IMR-90 (cell line): Measurements from ENCODE around the gene PRKAG2. TPM values are rescaled to one million over a fixed set of nuclear protein-coding genes. Genes with fewer than 3 reads are reported as not detected.

Experiments used
- ATAC-seq: fragments of 200-7000 bp; cut with Tn5 transposase; 2 replicates; pipeline ENCODE4 v1.9.1; 2020; ENCODE audit warnings: low read depth, mild to moderate bottlenecking, moderate library complexity
- BruUV-seq: library from RNA; stranded (reverse); fragments of 400-500 nt; replicated peaks from 2 replicates; lab custom pipeline; 2021; lab: Mats Ljungman, UMichigan
- CTCF ChIA-PET: fragments of 300-600 bp; formaldehyde crosslinking; extraction: SDS; loops from one replicate; lab custom pipeline; 2021; ENCODE audit warnings: antibody characterized with exemption; lab: Yijun Ruan, JAX
- POLR2A ChIA-PET: fragments of 300-600 bp; sonication (Branson Sonifier 250); formaldehyde crosslinking; loops from one replicate; lab custom pipeline; 2022; ENCODE audit warnings: antibody characterized with exemption; ENCODE audit not compliant: unreplicated experiment; lab: Charles Lee
- DNase-seq: peaks from one replicate; pipeline ENCODE4 v3.0.0; 2013
- H2AFZ ChIP-seq: replicated peaks from 2 replicates; pipeline ENCODE3; 2013; ENCODE audit warnings: low read length, mild to moderate bottlenecking; ENCODE audit not compliant: poor library complexity
- H2AK5ac ChIP-seq: 2 replicates; pipeline ENCODE4 v1.6.1; 2013; ENCODE audit warnings: low read depth, low read length, inconsistent platforms
- H2AK9ac ChIP-seq: replicated peaks from 2 replicates; pipeline ENCODE3; 2013; ENCODE audit warnings: mild to moderate bottlenecking, low read depth, low read length, moderate library complexity; ENCODE audit not compliant: poor library complexity
- H2BK120ac ChIP-seq: 2 replicates; pipeline ENCODE4 v1.6.1; 2013; ENCODE audit warnings: low read depth, low read length, inconsistent platforms
- H2BK15ac ChIP-seq: 3 replicates; pipeline ENCODE4 v1.6.1; 2013; ENCODE audit warnings: low read depth, low read length, inconsistent platforms
- H2BK20ac ChIP-seq: 2 replicates; pipeline ENCODE4 v1.6.1; 2013; ENCODE audit warnings: low read depth, mild to moderate bottlenecking, inconsistent platforms, low read length, moderate library complexity
- H2BK5ac ChIP-seq: 2 replicates; pipeline ENCODE4 v1.6.1; 2013; ENCODE audit warnings: mild to moderate bottlenecking, low read depth, low read length, inconsistent platforms; ENCODE audit not compliant: poor library complexity, severe bottlenecking
- H3K14ac ChIP-seq: replicated peaks from 2 replicates; pipeline ENCODE4 v1.6.1; 2013; ENCODE audit warnings: low read depth, low read length, inconsistent platforms
- H3K18ac ChIP-seq: 2 replicates; pipeline ENCODE4 v1.6.1; 2013; ENCODE audit warnings: low read depth, low read length, control low read depth
- H3K23ac ChIP-seq: 2 replicates; pipeline ENCODE4 v1.6.1; 2013; ENCODE audit warnings: low read depth, low read length, inconsistent platforms
- H3K27ac ChIP-seq: 2 replicates; pipeline ENCODE4 v1.5.1; 2013; ENCODE audit warnings: mild to moderate bottlenecking, control low read depth, low read length; ENCODE audit not compliant: insufficient read depth
- H3K27me3 ChIP-seq: 2 replicates; pipeline ENCODE4 v1.6.1; 2013; ENCODE audit warnings: low read length; ENCODE audit not compliant: control insufficient read depth, insufficient read depth
- H3K36me3 ChIP-seq: 2 replicates; pipeline ENCODE4 v1.6.1; 2013; ENCODE audit warnings: low read length, mixed read lengths; ENCODE audit not compliant: control insufficient read depth, insufficient read depth
- H3K4ac ChIP-seq: 2 replicates; pipeline ENCODE4 v1.6.1; 2013; ENCODE audit warnings: low read depth, low read length, inconsistent platforms
- H3K4me1 ChIP-seq: 2 replicates; pipeline ENCODE4 v1.6.1; 2013; ENCODE audit warnings: low read length, mixed read lengths; ENCODE audit not compliant: control insufficient read depth, insufficient read depth
- H3K4me2 ChIP-seq: 2 replicates; pipeline ENCODE4 v1.6.1; 2013; ENCODE audit warnings: low read depth, mild to moderate bottlenecking, control low read depth, low read length, moderate library complexity
- H3K4me3 ChIP-seq: 2 replicates; pipeline ENCODE4 v1.5.1; 2013; ENCODE audit warnings: low read depth, mild to moderate bottlenecking, control low read depth, low read length, moderate library complexity; ENCODE audit not compliant: insufficient read depth
- H3K56ac ChIP-seq: 2 replicates; pipeline ENCODE4 v1.6.1; 2013; ENCODE audit warnings: low read length, inconsistent platforms; ENCODE audit not compliant: insufficient read depth; ENCODE audit errors: extremely low read depth
- H3K79me1 ChIP-seq, 2 experiments: 2 replicates each; pipeline ENCODE4 v1.6.1; 2013; ENCODE audit warnings: low read length in 2 of 2, inconsistent platforms in 1 of 2, low read depth in 1 of 2
- H3K9ac ChIP-seq: 2 replicates; pipeline ENCODE4 v1.6.1; 2013; ENCODE audit warnings: low read depth, low read length, control low read depth
- H3K9me1 ChIP-seq: 2 replicates; pipeline ENCODE4 v1.6.1; 2013; ENCODE audit warnings: low read length, inconsistent platforms; ENCODE audit not compliant: insufficient read depth
- H3K9me3 ChIP-seq: 2 replicates; pipeline ENCODE4 v1.6.1; 2013; ENCODE audit warnings: low read length; ENCODE audit not compliant: control insufficient read depth, insufficient read depth
- H4K20me1 ChIP-seq: 2 replicates; pipeline ENCODE4 v1.6.1; 2013; ENCODE audit warnings: low read length, inconsistent platforms; ENCODE audit not compliant: insufficient read depth
- H4K5ac ChIP-seq: 2 replicates; pipeline ENCODE4 v1.6.1; 2013; ENCODE audit warnings: mild to moderate bottlenecking, low read depth, low read length, control low read depth
- H4K8ac ChIP-seq, 2 experiments: 2 replicates each; pipeline ENCODE4 v1.6.1; 2013; ENCODE audit warnings: low read depth in 2 of 2, low read length in 2 of 2, control low read depth in 1 of 2, inconsistent platforms in 1 of 2
- H4K91ac ChIP-seq: 2 replicates; pipeline ENCODE4 v1.6.1; 2013; ENCODE audit warnings: low read depth, low read length, inconsistent platforms; ENCODE audit not compliant: insufficient read depth
- BHLHE40 ChIP-seq: fragments of 150-350 bp; IDR thresholded peaks from 2 replicates; pipeline ENCODE4 v1.6.1; 2016; ENCODE audit warnings: mild to moderate bottlenecking, low read depth, low read length
- CEBPB ChIP-seq: IDR thresholded peaks from 2 replicates; pipeline ENCODE4 v1.6.1; 2012; ENCODE audit warnings: low read depth, low read length, improper control_type of control experiment
- CHD1 ChIP-seq: IDR thresholded peaks from 2 replicates; pipeline ENCODE4 v1.6.1; 2012; ENCODE audit warnings: low read depth, low read length, improper control_type of control experiment
- FOS ChIP-seq: fragments of 150-350 bp; IDR thresholded peaks from 2 replicates; pipeline ENCODE4 v1.6.1; 2016; ENCODE audit warnings: low read depth, low read length
- MAFK ChIP-seq: IDR thresholded peaks from 2 replicates; pipeline ENCODE4 v1.6.1; 2012; ENCODE audit warnings: low read depth, low read length, improper control_type of control experiment
- MAZ ChIP-seq: IDR thresholded peaks from 2 replicates; pipeline ENCODE4 v1.6.1; 2012; ENCODE audit warnings: low read depth, mild to moderate bottlenecking, low read length, improper control_type of control experiment, moderate library complexity, borderline replicate concordance
- MXI1 ChIP-seq: IDR thresholded peaks from 2 replicates; pipeline ENCODE4 v1.6.1; 2012; ENCODE audit warnings: low read depth, mild to moderate bottlenecking, low read length, moderate library complexity, borderline replicate concordance
- NFE2L2 ChIP-seq: fragments of 150-350 bp; IDR thresholded peaks from 2 replicates; pipeline ENCODE4 v1.6.1; 2016; ENCODE audit warnings: low read depth, mild to moderate bottlenecking, low read length
- POLR2A ChIP-seq: IDR thresholded peaks from 2 replicates; pipeline ENCODE4 v1.6.1; 2012; ENCODE audit warnings: mild to moderate bottlenecking, low read depth, low read length
- RAD21 ChIP-seq: IDR thresholded peaks from 2 replicates; pipeline ENCODE4 v1.6.1; 2012; ENCODE audit warnings: low read length, improper control_type of control experiment
- RCOR1 ChIP-seq: IDR thresholded peaks from 2 replicates; pipeline ENCODE4 v1.6.1; 2012; ENCODE audit warnings: mild to moderate bottlenecking, low read length, improper control_type of control experiment; ENCODE audit not compliant: insufficient replicate concordance
- RFX5 ChIP-seq: IDR thresholded peaks from 2 replicates; pipeline ENCODE4 v1.8.0; 2012; ENCODE audit warnings: low read depth, mild to moderate bottlenecking, low read length, moderate library complexity
- SMC3 ChIP-seq: fragments of 150-350 bp; IDR thresholded peaks from 2 replicates; pipeline ENCODE4 v1.6.1; 2016; ENCODE audit warnings: low read depth, mild to moderate bottlenecking, antibody characterized with exemption, low read length, moderate library complexity
- WGBS, 2 experiments: methylation state at CpG; one replicate each; pipeline versions ENCODE4 v1.1.5 to v1.1.7; 2013; ENCODE audit warnings: missing lambda C conversion rate in 2 of 2; ENCODE audit not compliant: insufficient read length in 1 of 2; ENCODE audit errors: extremely low coverage in 2 of 2; 5-methylcytosine and 5-hydroxymethylcytosine counted together
- dilution Hi-C: fragments of 300-500 bp; cut with HindIII; formaldehyde crosslinking; loops from one replicate; pipeline ENCODE4 v1.14.3; 2018; ENCODE audit warnings: low sequenced_read_pairs; ENCODE audit not compliant: unreplicated experiment
- in situ Hi-C: fragments of 300-500 bp; cut with MboI; formaldehyde crosslinking; loops from 3 replicates; pipeline ENCODE4 v1.14.3; 2019; ENCODE audit warnings: low sequenced_read_pairs, inconsistent platforms, mixed read lengths
- intact Hi-C: fragments of 100-400 bp; cut with micrococcal nuclease; formaldehyde crosslinking; loops from 2 replicates; pipeline ENCODE4 v1.10.0; 2022
- polyA plus RNA-seq, 3 experiments: library from polyadenylated mRNA; depleted of rRNA; stranded (reverse); fragments of >200 nt; gene quantifications; 2 replicates each; pipeline ENCODE4 v1.2.3, GENCODE V29; 2012; ENCODE audit warnings: low replicate concordance in 1 of 3
- total RNA-seq: library from RNA; depleted of rRNA; stranded (reverse); fragments of >200 nt; gene quantifications from 2 replicates; pipeline ENCODE4 v1.2.3, GENCODE V29; 2012
- TF ChIP-seq, protein P1 (sequence below): fragments of 150-350 bp; IDR thresholded peaks from 2 replicates; pipeline ENCODE4 v1.6.1; 2016; ENCODE audit warnings: low read depth, mild to moderate bottlenecking, low read length, moderate library complexity, borderline replicate concordance
- TF ChIP-seq, protein P2 (sequence below): fragments of 150-350 bp; IDR thresholded peaks from 2 replicates; pipeline ENCODE4 v1.6.1; 2017; ENCODE audit warnings: mild to moderate bottlenecking, antibody characterized with exemption, low read length, low read depth
- TF ChIP-seq, protein P3 (sequence below): conservative IDR thresholded peaks from 2 replicates; pipeline ENCODE4 v1.5.1; 2012; ENCODE audit warnings: mild to moderate bottlenecking, low read depth, low read length, improper control_type of control experiment

The PRKAG2 gene
- total and polyA plus RNA-seq, 2 of the 4 experiments (the other 2 are of a cell fraction): 15.4 to 21.6 TPM

DNA sequence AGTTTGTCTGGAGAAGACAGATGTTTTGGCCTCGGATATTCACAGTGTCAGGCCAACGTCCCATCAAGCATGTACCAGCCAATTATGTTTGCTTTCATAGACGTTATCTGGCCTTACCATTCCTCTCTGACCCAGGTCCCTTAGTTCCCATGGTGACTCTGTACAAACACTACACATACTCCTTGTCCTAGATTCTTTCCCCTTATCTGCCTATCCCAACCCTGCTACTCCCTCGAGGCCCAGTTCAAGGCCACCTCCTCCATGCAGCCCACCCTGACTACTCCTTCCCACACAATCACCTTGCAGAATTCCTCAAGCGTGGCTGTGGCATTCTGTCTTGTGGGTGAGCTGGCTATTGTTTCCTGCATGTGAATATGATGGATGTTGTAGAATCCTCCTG lies 155.2 kb downstream of the PRKAG2 start:
- peaks cover 5% of the 10 kb centered on the region; the same call in 1 of the 2 replicates for H3K9me1 ChIP-seq
- no peak overlapping the region for H2AFZ ChIP-seq
- H4K8ac ChIP-seq: no peak overlapping the region
- H4K5ac ChIP-seq: no peak overlapping the region
- TF ChIP-seq CEBPB: no peak
- TF ChIP-seq BHLHE40: no peak
- TF ChIP-seq MXI1: no peak
- no peak for TF ChIP-seq MAZ
- TF ChIP-seq POLR2A: no peak
- no peak for TF ChIP-seq RFX5
- TF ChIP-seq, protein P1, sequence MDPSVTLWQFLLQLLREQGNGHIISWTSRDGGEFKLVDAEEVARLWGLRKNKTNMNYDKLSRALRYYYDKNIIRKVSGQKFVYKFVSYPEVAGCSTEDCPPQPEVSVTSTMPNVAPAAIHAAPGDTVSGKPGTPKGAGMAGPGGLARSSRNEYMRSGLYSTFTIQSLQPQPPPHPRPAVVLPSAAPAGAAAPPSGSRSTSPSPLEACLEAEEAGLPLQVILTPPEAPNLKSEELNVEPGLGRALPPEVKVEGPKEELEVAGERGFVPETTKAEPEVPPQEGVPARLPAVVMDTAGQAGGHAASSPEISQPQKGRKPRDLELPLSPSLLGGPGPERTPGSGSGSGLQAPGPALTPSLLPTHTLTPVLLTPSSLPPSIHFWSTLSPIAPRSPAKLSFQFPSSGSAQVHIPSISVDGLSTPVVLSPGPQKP: no peak
- TF ChIP-seq NFE2L2: no peak
- no peak for TF ChIP-seq FOS
- no peak for TF ChIP-seq RCOR1
- no peak for TF ChIP-seq MAFK
- TF ChIP-seq, protein P2, sequence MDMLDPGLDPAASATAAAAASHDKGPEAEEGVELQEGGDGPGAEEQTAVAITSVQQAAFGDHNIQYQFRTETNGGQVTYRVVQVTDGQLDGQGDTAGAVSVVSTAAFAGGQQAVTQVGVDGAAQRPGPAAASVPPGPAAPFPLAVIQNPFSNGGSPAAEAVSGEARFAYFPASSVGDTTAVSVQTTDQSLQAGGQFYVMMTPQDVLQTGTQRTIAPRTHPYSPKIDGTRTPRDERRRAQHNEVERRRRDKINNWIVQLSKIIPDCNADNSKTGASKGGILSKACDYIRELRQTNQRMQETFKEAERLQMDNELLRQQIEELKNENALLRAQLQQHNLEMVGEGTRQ: no peak
- TF ChIP-seq, protein P3, sequence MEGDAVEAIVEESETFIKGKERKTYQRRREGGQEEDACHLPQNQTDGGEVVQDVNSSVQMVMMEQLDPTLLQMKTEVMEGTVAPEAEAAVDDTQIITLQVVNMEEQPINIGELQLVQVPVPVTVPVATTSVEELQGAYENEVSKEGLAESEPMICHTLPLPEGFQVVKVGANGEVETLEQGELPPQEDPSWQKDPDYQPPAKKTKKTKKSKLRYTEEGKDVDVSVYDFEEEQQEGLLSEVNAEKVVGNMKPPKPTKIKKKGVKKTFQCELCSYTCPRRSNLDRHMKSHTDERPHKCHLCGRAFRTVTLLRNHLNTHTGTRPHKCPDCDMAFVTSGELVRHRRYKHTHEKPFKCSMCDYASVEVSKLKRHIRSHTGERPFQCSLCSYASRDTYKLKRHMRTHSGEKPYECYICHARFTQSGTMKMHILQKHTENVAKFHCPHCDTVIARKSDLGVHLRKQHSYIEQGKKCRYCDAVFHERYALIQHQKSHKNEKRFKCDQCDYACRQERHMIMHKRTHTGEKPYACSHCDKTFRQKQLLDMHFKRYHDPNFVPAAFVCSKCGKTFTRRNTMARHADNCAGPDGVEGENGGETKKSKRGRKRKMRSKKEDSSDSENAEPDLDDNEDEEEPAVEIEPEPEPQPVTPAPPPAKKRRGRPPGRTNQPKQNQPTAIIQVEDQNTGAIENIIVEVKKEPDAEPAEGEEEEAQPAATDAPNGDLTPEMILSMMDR: no peak
- TF ChIP-seq RAD21: no peak
- TF ChIP-seq CHD1: no peak
- TF ChIP-seq SMC3: no peak
- no peak overlapping the region for H3K56ac ChIP-seq
- peaks cover 3% of the 10 kb centered on the region for H3K4me1 ChIP-seq
- H4K91ac ChIP-seq: no peak overlapping the region
- H2BK15ac ChIP-seq: no peak overlapping the region
- H3K27ac ChIP-seq: no peak overlapping the region
- H3K79me1 ChIP-seq: peaks cover 0 to 11% of the 10 kb centered on the region in 2 experiments; a peak in 1 of 4 replicates
- no peak overlapping the region for H3K4me2 ChIP-seq
- intact Hi-C loops: no loop called here
- BruUV-seq: no TSS peak
- no peak overlapping the region for H3K4me3 ChIP-seq
- peaks cover 5% of the 10 kb centered on the region; the same call in 1 of the 2 replicates for H3K9me3 ChIP-seq
- H4K20me1 ChIP-seq: no peaks in the 10 kb centered on the region
- H3K9ac ChIP-seq: no peak overlapping the region
- WGBS, 2 experiments: 67% methylated on average over 1 of the region's 5 CpGs; no CpG with 5 or more reads in 1 of the 2 experiments
- CTCF ChIA-PET: interaction anchor here (0.6 kb wide), 1 partner anchor 222 kb away, joined by 3 read pairs; no protein-coding TSS in a partner anchor
- ATAC-seq: no peak
- H3K36me3 ChIP-seq: no peaks in the 10 kb centered on the region
- H2AK9ac ChIP-seq: no peak overlapping the region
- H3K18ac ChIP-seq: no peak overlapping the region
- no peak overlapping the region for H2AK5ac ChIP-seq
- no peak overlapping the region for H2BK20ac ChIP-seq
- dilution Hi-C loops: no loop called here
- no peak overlapping the region for H3K23ac ChIP-seq
- no peak overlapping the region for H3K4ac ChIP-seq
- no peak overlapping the region for H2BK120ac ChIP-seq
- DNase-seq: no peak
- no peak overlapping the region for H2BK5ac ChIP-seq
- POLR2A ChIA-PET: no interaction called here
- in situ Hi-C loops: no loop called here
- H3K27me3 ChIP-seq: no peaks in the 10 kb centered on the region
- no peak overlapping the region for H3K14ac ChIP-seq
